K562 (cell line): Measurements from ENCODE around the gene C11orf91. TPM values are rescaled to one million over a fixed set of nuclear protein-coding genes. Genes with fewer than 3 reads are reported as not detected.

ENCODE experiments used
- CHD2 ChIP-seq: IDR thresholded peaks from 2 replicates; pipeline ENCODE4 v1.6.1; 2011; ENCODE audit warnings: low read depth, low read length
- JUN ChIP-seq, 2 experiments: sonication (generic) in 1 of 2; formaldehyde crosslinking in 1 of 2; IDR thresholded peaks; 2 replicates each; pipeline versions ENCODE4 v1.6.1 to v1.8.0; 2012 to 2022; ENCODE audit warnings: borderline replicate concordance in 2 of 2, mild to moderate bottlenecking in 2 of 2, improper control_type of control experiment in 1 of 2, low read depth in 1 of 2, low read length in 1 of 2, missing genetic modification reagents in 1 of 2
- MCM2 ChIP-seq: fragments of 450-650 bp; IDR thresholded peaks from 2 replicates; pipeline ENCODE4 v1.6.1; 2017; ENCODE audit warnings: low read depth, mild to moderate bottlenecking
- SIX5 ChIP-seq, 2 experiments: IDR thresholded peaks; 2 replicates each; pipeline ENCODE4 v1.6.1; 2011; ENCODE audit warnings: low read length in 2 of 2, borderline replicate concordance in 1 of 2, low read depth in 1 of 2, mild to moderate bottlenecking in 1 of 2, moderate library complexity in 1 of 2; ENCODE audit not compliant: insufficient read depth in 1 of 2
- TEAD4 ChIP-seq, 2 experiments: sonication (generic) in 1 of 2; formaldehyde crosslinking in 1 of 2; IDR thresholded peaks; 2 replicates each; pipeline versions ENCODE4 v1.6.1 to v1.8.0; 2012 to 2022; ENCODE audit warnings: borderline replicate concordance in 1 of 2, inconsistent platforms in 1 of 2, low read length in 1 of 2, mild to moderate bottlenecking in 1 of 2, missing genetic modification reagents in 1 of 2
- polyA plus RNA-seq, 8 experiments: library from polyadenylated mRNA; depleted of rRNA in 4 of 8; stranded (reverse) in 5 of 8; unstranded in 3 of 8; fragments of >200 nt; fragmentation: Nextera tagmentation in 2 of 8; fragmentation: Illumina TruSeq in 1 of 8; extraction: Ambion mirVana in 2 of 8; extraction: Trizol in 1 of 8; gene quantifications; 2 replicates each; pipeline versions ENCODE4 v1.2.1 to v1.2.3, GENCODE V29; 2011 to 2014; ENCODE audit warnings: inconsistent platforms in 1 of 8, missing spikeins in 1 of 8
- total RNA-seq, 7 experiments: library from RNA; depleted of rRNA in 6 of 7; stranded (reverse); fragments of >200 nt in 6 of 7; fragmentation: Illumina TruSeq in 2 of 7; extraction: Trizol in 2 of 7; gene quantifications; 2 replicates each; pipeline versions ENCODE4 v1.2.1 to v1.2.3, GENCODE V29; 2011 to 2021; ENCODE audit warnings: low replicate concordance in 1 of 7
- TF ChIP-seq, protein P1 (sequence below), 2 experiments: IDR thresholded peaks; 2 replicates each; pipeline ENCODE4 v1.6.1; 2012; ENCODE audit warnings: improper control_type of control experiment in 2 of 2, low read depth in 2 of 2, low read length in 2 of 2, borderline replicate concordance in 1 of 2
- TF ChIP-seq, protein P2 (sequence below): fragments of 450-650 bp; IDR thresholded peaks from 2 replicates; pipeline ENCODE4 v1.6.1; 2016; ENCODE audit warnings: mild to moderate bottlenecking, moderate library complexity
- TF ChIP-seq, protein P3 (sequence below): fragments of 250-450 bp; sonication (Bioruptor Pico); IDR thresholded peaks from 2 replicates; pipeline ENCODE4 v1.4.0; 2020; ENCODE audit warnings: mild to moderate bottlenecking, moderate library complexity

C11orf91 gene
- total and polyA plus RNA-seq, 9 of the 15 experiments (the other 6 are each of a cell fraction or from before 2014, with no cell fraction given): not detected

DNA sequence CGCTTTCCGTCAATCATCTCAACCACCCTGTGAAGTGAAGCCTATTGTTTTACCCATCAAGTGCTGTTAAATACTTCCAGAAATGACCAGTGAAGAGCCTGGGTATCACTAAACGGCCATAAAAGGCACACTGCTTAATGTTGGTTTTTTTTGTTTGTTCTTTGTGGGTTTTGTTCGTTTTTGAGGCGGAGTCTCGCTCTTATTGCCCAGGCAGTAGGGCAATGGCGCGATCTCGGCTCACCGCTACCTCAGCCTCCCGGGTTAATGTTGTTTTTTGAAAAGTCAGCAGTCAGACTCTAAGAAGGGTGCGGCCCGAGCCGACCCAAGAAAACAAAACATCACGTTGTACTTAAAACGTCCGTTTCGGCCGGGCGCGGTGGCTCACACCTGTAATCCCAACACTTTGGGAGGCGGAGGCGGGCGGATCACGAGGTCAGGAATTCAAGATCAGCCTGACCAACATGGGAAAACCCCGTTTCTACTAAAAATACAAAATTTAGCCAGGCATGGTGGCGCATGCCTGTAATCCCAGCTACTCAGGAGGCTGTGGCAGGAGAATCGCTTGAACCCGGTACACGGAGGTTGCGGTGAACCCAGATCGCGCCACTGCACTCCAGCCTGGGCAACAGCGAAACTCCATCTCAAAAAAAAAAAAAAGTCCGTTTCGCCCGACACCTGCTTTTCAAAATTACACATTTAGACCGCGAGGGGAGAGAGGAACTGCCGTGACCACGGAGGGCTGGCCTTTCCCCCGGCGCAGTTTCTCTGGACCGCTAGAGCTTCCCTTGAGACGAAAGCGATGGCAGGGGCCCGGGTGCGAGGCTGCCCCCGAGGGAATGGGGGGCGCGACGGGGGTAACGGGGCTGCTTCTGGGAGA is 34.9 kb upstream of the C11orf91 start (continued):
- TF ChIP-seq, protein P1, sequence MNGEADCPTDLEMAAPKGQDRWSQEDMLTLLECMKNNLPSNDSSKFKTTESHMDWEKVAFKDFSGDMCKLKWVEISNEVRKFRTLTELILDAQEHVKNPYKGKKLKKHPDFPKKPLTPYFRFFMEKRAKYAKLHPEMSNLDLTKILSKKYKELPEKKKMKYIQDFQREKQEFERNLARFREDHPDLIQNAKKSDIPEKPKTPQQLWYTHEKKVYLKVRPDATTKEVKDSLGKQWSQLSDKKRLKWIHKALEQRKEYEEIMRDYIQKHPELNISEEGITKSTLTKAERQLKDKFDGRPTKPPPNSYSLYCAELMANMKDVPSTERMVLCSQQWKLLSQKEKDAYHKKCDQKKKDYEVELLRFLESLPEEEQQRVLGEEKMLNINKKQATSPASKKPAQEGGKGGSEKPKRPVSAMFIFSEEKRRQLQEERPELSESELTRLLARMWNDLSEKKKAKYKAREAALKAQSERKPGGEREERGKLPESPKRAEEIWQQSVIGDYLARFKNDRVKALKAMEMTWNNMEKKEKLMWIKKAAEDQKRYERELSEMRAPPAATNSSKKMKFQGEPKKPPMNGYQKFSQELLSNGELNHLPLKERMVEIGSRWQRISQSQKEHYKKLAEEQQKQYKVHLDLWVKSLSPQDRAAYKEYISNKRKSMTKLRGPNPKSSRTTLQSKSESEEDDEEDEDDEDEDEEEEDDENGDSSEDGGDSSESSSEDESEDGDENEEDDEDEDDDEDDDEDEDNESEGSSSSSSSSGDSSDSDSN (IDR thresholded peaks at IDR 0.05; ENCODE audit: borderline replicate concordance in 1 of 2, low read depth in 2 of 2, low read length in 2 of 2): 0 out of 4 replicates have a peak, but pooled peaks of 1 of the 2 experiments have one; percentile 26
- TF ChIP-seq CHD2 (no peak), MCM2 (no peak), JUN (IDR thresholded peaks at IDR 0.05; ENCODE audit: borderline replicate concordance, low read depth, low read length) (no peak), JUN (CRISPR knock-in tag; IDR thresholded peaks at IDR 0.05; ENCODE audit: borderline replicate concordance) (no peak), TEAD4 (IDR thresholded peaks at IDR 0.05; ENCODE audit: low read length) (0 out of 2 replicates have a peak, but pooled peaks have one; percentile 5), TEAD4 (CRISPR knock-in tag; IDR thresholded peaks at IDR 0.05; ENCODE audit: borderline replicate concordance) (no peak), SIX5 (IDR thresholded peaks at IDR 0.05; ENCODE audit: borderline replicate concordance in 1 of 2, insufficient read depth in 1 of 2, low read depth in 1 of 2, low read length in 2 of 2) (no peak)
- TF ChIP-seq, protein P2, sequence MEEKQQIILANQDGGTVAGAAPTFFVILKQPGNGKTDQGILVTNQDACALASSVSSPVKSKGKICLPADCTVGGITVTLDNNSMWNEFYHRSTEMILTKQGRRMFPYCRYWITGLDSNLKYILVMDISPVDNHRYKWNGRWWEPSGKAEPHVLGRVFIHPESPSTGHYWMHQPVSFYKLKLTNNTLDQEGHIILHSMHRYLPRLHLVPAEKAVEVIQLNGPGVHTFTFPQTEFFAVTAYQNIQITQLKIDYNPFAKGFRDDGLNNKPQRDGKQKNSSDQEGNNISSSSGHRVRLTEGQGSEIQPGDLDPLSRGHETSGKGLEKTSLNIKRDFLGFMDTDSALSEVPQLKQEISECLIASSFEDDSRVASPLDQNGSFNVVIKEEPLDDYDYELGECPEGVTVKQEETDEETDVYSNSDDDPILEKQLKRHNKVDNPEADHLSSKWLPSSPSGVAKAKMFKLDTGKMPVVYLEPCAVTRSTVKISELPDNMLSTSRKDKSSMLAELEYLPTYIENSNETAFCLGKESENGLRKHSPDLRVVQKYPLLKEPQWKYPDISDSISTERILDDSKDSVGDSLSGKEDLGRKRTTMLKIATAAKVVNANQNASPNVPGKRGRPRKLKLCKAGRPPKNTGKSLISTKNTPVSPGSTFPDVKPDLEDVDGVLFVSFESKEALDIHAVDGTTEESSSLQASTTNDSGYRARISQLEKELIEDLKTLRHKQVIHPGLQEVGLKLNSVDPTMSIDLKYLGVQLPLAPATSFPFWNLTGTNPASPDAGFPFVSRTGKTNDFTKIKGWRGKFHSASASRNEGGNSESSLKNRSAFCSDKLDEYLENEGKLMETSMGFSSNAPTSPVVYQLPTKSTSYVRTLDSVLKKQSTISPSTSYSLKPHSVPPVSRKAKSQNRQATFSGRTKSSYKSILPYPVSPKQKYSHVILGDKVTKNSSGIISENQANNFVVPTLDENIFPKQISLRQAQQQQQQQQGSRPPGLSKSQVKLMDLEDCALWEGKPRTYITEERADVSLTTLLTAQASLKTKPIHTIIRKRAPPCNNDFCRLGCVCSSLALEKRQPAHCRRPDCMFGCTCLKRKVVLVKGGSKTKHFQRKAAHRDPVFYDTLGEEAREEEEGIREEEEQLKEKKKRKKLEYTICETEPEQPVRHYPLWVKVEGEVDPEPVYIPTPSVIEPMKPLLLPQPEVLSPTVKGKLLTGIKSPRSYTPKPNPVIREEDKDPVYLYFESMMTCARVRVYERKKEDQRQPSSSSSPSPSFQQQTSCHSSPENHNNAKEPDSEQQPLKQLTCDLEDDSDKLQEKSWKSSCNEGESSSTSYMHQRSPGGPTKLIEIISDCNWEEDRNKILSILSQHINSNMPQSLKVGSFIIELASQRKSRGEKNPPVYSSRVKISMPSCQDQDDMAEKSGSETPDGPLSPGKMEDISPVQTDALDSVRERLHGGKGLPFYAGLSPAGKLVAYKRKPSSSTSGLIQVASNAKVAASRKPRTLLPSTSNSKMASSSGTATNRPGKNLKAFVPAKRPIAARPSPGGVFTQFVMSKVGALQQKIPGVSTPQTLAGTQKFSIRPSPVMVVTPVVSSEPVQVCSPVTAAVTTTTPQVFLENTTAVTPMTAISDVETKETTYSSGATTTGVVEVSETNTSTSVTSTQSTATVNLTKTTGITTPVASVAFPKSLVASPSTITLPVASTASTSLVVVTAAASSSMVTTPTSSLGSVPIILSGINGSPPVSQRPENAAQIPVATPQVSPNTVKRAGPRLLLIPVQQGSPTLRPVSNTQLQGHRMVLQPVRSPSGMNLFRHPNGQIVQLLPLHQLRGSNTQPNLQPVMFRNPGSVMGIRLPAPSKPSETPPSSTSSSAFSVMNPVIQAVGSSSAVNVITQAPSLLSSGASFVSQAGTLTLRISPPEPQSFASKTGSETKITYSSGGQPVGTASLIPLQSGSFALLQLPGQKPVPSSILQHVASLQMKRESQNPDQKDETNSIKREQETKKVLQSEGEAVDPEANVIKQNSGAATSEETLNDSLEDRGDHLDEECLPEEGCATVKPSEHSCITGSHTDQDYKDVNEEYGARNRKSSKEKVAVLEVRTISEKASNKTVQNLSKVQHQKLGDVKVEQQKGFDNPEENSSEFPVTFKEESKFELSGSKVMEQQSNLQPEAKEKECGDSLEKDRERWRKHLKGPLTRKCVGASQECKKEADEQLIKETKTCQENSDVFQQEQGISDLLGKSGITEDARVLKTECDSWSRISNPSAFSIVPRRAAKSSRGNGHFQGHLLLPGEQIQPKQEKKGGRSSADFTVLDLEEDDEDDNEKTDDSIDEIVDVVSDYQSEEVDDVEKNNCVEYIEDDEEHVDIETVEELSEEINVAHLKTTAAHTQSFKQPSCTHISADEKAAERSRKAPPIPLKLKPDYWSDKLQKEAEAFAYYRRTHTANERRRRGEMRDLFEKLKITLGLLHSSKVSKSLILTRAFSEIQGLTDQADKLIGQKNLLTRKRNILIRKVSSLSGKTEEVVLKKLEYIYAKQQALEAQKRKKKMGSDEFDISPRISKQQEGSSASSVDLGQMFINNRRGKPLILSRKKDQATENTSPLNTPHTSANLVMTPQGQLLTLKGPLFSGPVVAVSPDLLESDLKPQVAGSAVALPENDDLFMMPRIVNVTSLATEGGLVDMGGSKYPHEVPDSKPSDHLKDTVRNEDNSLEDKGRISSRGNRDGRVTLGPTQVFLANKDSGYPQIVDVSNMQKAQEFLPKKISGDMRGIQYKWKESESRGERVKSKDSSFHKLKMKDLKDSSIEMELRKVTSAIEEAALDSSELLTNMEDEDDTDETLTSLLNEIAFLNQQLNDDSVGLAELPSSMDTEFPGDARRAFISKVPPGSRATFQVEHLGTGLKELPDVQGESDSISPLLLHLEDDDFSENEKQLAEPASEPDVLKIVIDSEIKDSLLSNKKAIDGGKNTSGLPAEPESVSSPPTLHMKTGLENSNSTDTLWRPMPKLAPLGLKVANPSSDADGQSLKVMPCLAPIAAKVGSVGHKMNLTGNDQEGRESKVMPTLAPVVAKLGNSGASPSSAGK: no peak; the same call in 1 of the 2 replicates
- TF ChIP-seq, protein P3, sequence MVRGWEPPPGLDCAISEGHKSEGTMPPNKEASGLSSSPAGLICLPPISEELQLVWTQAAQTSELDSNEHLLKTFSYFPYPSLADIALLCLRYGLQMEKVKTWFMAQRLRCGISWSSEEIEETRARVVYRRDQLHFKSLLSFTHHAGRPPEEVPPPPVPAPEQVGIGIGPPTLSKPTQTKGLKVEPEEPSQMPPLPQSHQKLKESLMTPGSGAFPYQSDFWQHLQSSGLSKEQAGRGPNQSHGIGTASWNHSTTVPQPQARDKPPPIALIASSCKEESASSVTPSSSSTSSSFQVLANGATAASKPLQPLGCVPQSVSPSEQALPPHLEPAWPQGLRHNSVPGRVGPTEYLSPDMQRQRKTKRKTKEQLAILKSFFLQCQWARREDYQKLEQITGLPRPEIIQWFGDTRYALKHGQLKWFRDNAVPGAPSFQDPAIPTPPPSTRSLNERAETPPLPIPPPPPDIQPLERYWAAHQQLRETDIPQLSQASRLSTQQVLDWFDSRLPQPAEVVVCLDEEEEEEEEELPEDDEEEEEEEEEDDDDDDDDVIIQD (CRISPR knock-in tag): no peak
